HEK293 (cell line): ENCODE data around the gene DENND4B.

Experiments
- BCL11B ChIP-seq: fragments of 450-650 bp; formaldehyde crosslinking; IDR thresholded peaks from 2 replicates; pipeline ENCODE4 v1.5.1; 2016; ENCODE audit warnings: low read depth, missing biosample characterization, missing genetic modification characterization
- FEZF1 ChIP-seq: fragments of 450-650 bp; formaldehyde crosslinking; IDR thresholded peaks from 2 replicates; pipeline ENCODE4 v1.5.1; 2016; ENCODE audit warnings: missing biosample characterization, missing genetic modification characterization
- GLIS2 ChIP-seq: fragments of 450-650 bp; formaldehyde crosslinking; IDR thresholded peaks from 2 replicates; pipeline ENCODE4 v1.5.1; 2016; ENCODE audit warnings: missing biosample characterization, missing genetic modification characterization
- HOXA7 ChIP-seq: sonication (generic); formaldehyde crosslinking; IDR thresholded peaks from 2 replicates; pipeline ENCODE4 v1.8.1; 2022; ENCODE audit warnings: missing genetic modification reagents, borderline replicate concordance
- KLF16 ChIP-seq: fragments of 450-650 bp; formaldehyde crosslinking; IDR thresholded peaks from 2 replicates; pipeline ENCODE4 v1.5.1; 2017; ENCODE audit warnings: missing biosample characterization, missing genetic modification characterization
- MYNN ChIP-seq: fragments of 450-650 bp; formaldehyde crosslinking; IDR thresholded peaks from 2 replicates; pipeline ENCODE4 v1.5.1; 2016; ENCODE audit warnings: missing biosample characterization, missing genetic modification characterization, borderline replicate concordance
- OVOL3 ChIP-seq: fragments of 450-650 bp; formaldehyde crosslinking; IDR thresholded peaks from 2 replicates; pipeline ENCODE4 v1.5.1; 2016; ENCODE audit warnings: missing biosample characterization, missing genetic modification characterization
- SALL2 ChIP-seq: fragments of 450-650 bp; formaldehyde crosslinking; IDR thresholded peaks from 2 replicates; pipeline ENCODE4 v1.5.0; 2017; ENCODE audit warnings: missing biosample characterization, mild to moderate bottlenecking, missing genetic modification characterization, borderline replicate concordance
- YY1 ChIP-seq: fragments of 450-650 bp; formaldehyde crosslinking; IDR thresholded peaks from 2 replicates; pipeline ENCODE4 v1.5.1; 2018; ENCODE audit warnings: missing biosample characterization, missing genetic modification characterization
- ZBTB8A ChIP-seq: fragments of 450-650 bp; formaldehyde crosslinking; IDR thresholded peaks from 2 replicates; pipeline ENCODE4 v1.5.1; 2016; ENCODE audit warnings: missing biosample characterization, missing genetic modification characterization
- ZNF121 ChIP-seq: fragments of 450-650 bp; formaldehyde crosslinking; IDR thresholded peaks from 2 replicates; pipeline ENCODE4 v1.5.1; 2016; ENCODE audit warnings: missing biosample characterization, missing genetic modification characterization
- ZNF140 ChIP-seq: fragments of 450-650 bp; formaldehyde crosslinking; IDR thresholded peaks from 2 replicates; pipeline ENCODE4 v1.5.1; 2016; ENCODE audit warnings: missing biosample characterization, missing genetic modification characterization
- ZNF155 ChIP-seq: fragments of 450-650 bp; formaldehyde crosslinking; IDR thresholded peaks from 2 replicates; pipeline ENCODE4 v1.5.1; 2016; ENCODE audit warnings: missing biosample characterization, missing genetic modification characterization
- ZNF175 ChIP-seq: fragments of 450-650 bp; formaldehyde crosslinking; IDR thresholded peaks from 2 replicates; pipeline ENCODE4 v1.5.1; 2016; ENCODE audit warnings: missing biosample characterization, missing genetic modification characterization
- ZNF211 ChIP-seq: fragments of 450-650 bp; formaldehyde crosslinking; IDR thresholded peaks from 2 replicates; pipeline ENCODE4 v1.5.1; 2016; ENCODE audit warnings: low read depth, missing biosample characterization, missing genetic modification characterization
- ZNF248 ChIP-seq: fragments of 450-650 bp; formaldehyde crosslinking; IDR thresholded peaks from 2 replicates; pipeline ENCODE4 v1.5.1; 2017; ENCODE audit warnings: missing biosample characterization, missing genetic modification characterization
- ZNF266 ChIP-seq: fragments of 450-650 bp; formaldehyde crosslinking; IDR thresholded peaks from 2 replicates; pipeline ENCODE4 v1.5.1; 2016; ENCODE audit warnings: missing biosample characterization, missing genetic modification characterization, low read depth
- ZNF354C ChIP-seq: fragments of 450-650 bp; formaldehyde crosslinking; IDR thresholded peaks from 2 replicates; pipeline ENCODE4 v1.5.1; 2016; ENCODE audit warnings: missing biosample characterization, missing genetic modification characterization, low read depth, borderline replicate concordance
- ZNF433 ChIP-seq: fragments of 450-650 bp; formaldehyde crosslinking; IDR thresholded peaks from 2 replicates; pipeline ENCODE4 v1.5.1; 2016; ENCODE audit warnings: missing biosample characterization, missing genetic modification characterization, low read depth
- ZNF585B ChIP-seq: fragments of 450-650 bp; formaldehyde crosslinking; IDR thresholded peaks from 2 replicates; pipeline ENCODE4 v1.5.1; 2016; ENCODE audit warnings: missing biosample characterization, missing genetic modification characterization
- ZNF623 ChIP-seq: fragments of 450-650 bp; formaldehyde crosslinking; IDR thresholded peaks from 2 replicates; pipeline ENCODE4 v1.5.1; 2016; ENCODE audit warnings: missing biosample characterization, missing genetic modification characterization
- ZNF658 ChIP-seq: fragments of 450-650 bp; formaldehyde crosslinking; IDR thresholded peaks from 2 replicates; pipeline ENCODE4; 2016; ENCODE audit warnings: missing biosample characterization, missing genetic modification characterization
- ZNF660 ChIP-seq: fragments of 450-650 bp; IDR thresholded peaks from 2 replicates; pipeline ENCODE4 v1.5.1; 2018; ENCODE audit warnings: missing biosample characterization, mild to moderate bottlenecking, missing genetic modification characterization
- ZNF664 ChIP-seq: fragments of 450-650 bp; formaldehyde crosslinking; IDR thresholded peaks from 2 replicates; pipeline ENCODE4 v1.5.1; 2016; ENCODE audit warnings: missing biosample characterization, missing genetic modification characterization
- ZNF670 ChIP-seq: fragments of 450-650 bp; formaldehyde crosslinking; IDR thresholded peaks from 2 replicates; pipeline ENCODE4 v1.5.1; 2016; ENCODE audit warnings: missing biosample characterization, missing genetic modification characterization, low read depth
- ZNF707 ChIP-seq: fragments of 450-650 bp; formaldehyde crosslinking; IDR thresholded peaks from 2 replicates; pipeline ENCODE4 v1.5.1; 2016; ENCODE audit warnings: missing biosample characterization, missing genetic modification characterization
- ZNF776 ChIP-seq: fragments of 450-650 bp; formaldehyde crosslinking; IDR thresholded peaks from 2 replicates; pipeline ENCODE4 v1.5.0; 2017; ENCODE audit warnings: missing biosample characterization, missing genetic modification characterization, borderline replicate concordance
- ZSCAN30 ChIP-seq: fragments of 450-650 bp; IDR thresholded peaks from 2 replicates; pipeline ENCODE4 v1.5.1; 2018; ENCODE audit warnings: missing biosample characterization, mild to moderate bottlenecking, missing genetic modification characterization, moderate library complexity
- TF ChIP-seq, protein P1 (sequence below): IDR thresholded peaks from 2 replicates; pipeline ENCODE4 v1.6.1; 2011; ENCODE audit warnings: mild to moderate bottlenecking, low read depth, low read length, borderline replicate concordance
- TF ChIP-seq, protein P2 (sequence below): fragments of 450-650 bp; formaldehyde crosslinking; IDR thresholded peaks from 2 replicates; pipeline ENCODE4 v1.5.1; 2016; ENCODE audit warnings: missing biosample characterization, missing genetic modification characterization
- TF ChIP-seq, protein P3 (sequence below): fragments of 450-650 bp; formaldehyde crosslinking; IDR thresholded peaks from 2 replicates; pipeline ENCODE4 v1.5.1; 2017; ENCODE audit warnings: missing biosample characterization, missing genetic modification characterization
- TF ChIP-seq, protein P4 (sequence below): fragments of 450-650 bp; formaldehyde crosslinking; IDR thresholded peaks from 2 replicates; pipeline ENCODE4 v1.5.1; 2017; ENCODE audit warnings: missing biosample characterization, mild to moderate bottlenecking, missing genetic modification characterization, moderate library complexity
- TF ChIP-seq, protein P5 (sequence below): fragments of 450-650 bp; formaldehyde crosslinking; IDR thresholded peaks from 2 replicates; pipeline ENCODE4 v1.5.1; 2016; ENCODE audit warnings: missing biosample characterization, missing genetic modification characterization

The DENND4B gene

DNA sequence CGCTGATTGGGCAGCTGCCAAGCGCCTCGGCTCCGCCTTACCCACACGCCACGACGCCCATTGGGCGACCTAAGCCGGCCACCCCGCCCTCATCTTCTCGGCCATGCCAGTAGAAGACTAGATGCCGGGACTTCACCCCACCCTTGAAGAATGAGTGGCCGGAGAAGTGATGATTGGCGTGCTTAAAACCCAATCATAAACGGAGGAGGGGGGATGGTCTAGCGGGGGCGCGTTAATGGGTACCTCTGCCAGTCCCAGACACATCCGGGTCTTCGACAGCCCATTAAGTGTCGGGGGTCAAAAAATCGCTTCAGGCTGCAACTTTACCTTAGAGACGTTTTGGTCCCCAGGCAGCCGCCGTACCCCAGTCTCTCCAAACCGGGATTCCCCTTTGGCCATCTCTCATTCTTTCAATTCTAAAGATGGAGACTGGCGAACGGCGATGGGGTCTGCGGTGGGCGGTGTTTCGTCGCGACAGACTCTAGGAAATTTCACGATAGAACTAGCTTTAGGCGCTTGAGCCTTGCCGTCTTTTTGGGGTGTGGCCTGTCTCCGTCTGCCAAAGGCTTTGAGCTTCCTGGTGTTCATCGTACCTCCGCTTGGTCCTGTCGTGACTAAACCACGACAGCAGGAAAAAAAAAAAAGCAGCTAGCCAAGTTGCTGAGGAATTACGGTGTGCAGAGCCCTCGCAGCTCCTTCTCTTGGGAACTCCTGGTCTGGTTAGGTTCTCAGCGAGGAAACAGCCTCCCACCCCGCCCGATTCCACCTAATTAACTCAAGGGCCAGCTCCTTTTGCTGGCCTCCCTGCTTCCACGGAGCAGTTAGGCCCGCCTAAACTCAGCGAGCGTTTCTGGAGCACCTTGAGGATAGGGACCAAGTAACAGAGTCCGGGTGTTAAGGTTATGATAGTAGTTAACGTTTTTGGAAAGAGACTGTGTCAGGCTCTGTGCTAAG lies 23.3 kb downstream of the DENND4B start, which contains the start of gene GATAD2B (continued):
- TF ChIP-seq ZNF670 (tag by site-specific recombination) (no peak), ZNF248 (tag by site-specific recombination) (no peak), BCL11B (peak; percentile 53; the same call in 1 of the 2 replicates), HOXA7 (CRISPR knock-in tag) (no peak), ZNF155 (no peak), FEZF1 (tag by site-specific recombination) (0 out of 2 replicates have a peak, but pooled peaks have one; percentile 7), ZNF664 (tag by site-specific recombination) (no peak), ZNF623 (0 out of 2 replicates have a peak, but pooled peaks have one; percentile 32), ZNF658 (no peak), ZNF121 (tag by site-specific recombination) (no peak), ZNF707 (tag by site-specific recombination) (no peak), ZNF433 (tag by site-specific recombination) (no peak), ZNF266 (tag by site-specific recombination) (no peak), ZNF585B (no peak; the same call in 1 of the 2 replicates), ZNF175 (no peak), ZBTB8A (peak; percentile 43), ZSCAN30 (tag by site-specific recombination) (0 out of 2 replicates have a peak, but pooled peaks have one; percentile 30), ZNF211 (tag by site-specific recombination) (no peak), YY1 (tag by site-specific recombination) (peak; percentile 71), ZNF660 (tag by site-specific recombination) (peak; percentile 74), KLF16 (tag by site-specific recombination) (peak; percentile 76), MYNN (tag by site-specific recombination) (no peak), OVOL3 (tag by site-specific recombination) (no peak; the same call in 1 of the 2 replicates), ZNF140 (tag by site-specific recombination) (no peak), GLIS2 (peak; percentile 55), ZNF354C (no peak), ZNF776 (no peak), SALL2 (tag by site-specific recombination) (no peak)
- TF ChIP-seq, protein P1, sequence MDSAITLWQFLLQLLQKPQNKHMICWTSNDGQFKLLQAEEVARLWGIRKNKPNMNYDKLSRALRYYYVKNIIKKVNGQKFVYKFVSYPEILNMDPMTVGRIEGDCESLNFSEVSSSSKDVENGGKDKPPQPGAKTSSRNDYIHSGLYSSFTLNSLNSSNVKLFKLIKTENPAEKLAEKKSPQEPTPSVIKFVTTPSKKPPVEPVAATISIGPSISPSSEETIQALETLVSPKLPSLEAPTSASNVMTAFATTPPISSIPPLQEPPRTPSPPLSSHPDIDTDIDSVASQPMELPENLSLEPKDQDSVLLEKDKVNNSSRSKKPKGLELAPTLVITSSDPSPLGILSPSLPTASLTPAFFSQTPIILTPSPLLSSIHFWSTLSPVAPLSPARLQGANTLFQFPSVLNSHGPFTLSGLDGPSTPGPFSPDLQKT: no peak
- TF ChIP-seq, protein P2, sequence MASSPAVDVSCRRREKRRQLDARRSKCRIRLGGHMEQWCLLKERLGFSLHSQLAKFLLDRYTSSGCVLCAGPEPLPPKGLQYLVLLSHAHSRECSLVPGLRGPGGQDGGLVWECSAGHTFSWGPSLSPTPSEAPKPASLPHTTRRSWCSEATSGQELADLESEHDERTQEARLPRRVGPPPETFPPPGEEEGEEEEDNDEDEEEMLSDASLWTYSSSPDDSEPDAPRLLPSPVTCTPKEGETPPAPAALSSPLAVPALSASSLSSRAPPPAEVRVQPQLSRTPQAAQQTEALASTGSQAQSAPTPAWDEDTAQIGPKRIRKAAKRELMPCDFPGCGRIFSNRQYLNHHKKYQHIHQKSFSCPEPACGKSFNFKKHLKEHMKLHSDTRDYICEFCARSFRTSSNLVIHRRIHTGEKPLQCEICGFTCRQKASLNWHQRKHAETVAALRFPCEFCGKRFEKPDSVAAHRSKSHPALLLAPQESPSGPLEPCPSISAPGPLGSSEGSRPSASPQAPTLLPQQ (tag by site-specific recombination): peak; percentile 62
- TF ChIP-seq, protein P3, sequence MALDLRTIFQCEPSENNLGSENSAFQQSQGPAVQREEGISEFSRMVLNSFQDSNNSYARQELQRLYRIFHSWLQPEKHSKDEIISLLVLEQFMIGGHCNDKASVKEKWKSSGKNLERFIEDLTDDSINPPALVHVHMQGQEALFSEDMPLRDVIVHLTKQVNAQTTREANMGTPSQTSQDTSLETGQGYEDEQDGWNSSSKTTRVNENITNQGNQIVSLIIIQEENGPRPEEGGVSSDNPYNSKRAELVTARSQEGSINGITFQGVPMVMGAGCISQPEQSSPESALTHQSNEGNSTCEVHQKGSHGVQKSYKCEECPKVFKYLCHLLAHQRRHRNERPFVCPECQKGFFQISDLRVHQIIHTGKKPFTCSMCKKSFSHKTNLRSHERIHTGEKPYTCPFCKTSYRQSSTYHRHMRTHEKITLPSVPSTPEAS (tag by site-specific recombination): no peak; the same call in 1 of the 2 replicates
- TF ChIP-seq, protein P4, sequence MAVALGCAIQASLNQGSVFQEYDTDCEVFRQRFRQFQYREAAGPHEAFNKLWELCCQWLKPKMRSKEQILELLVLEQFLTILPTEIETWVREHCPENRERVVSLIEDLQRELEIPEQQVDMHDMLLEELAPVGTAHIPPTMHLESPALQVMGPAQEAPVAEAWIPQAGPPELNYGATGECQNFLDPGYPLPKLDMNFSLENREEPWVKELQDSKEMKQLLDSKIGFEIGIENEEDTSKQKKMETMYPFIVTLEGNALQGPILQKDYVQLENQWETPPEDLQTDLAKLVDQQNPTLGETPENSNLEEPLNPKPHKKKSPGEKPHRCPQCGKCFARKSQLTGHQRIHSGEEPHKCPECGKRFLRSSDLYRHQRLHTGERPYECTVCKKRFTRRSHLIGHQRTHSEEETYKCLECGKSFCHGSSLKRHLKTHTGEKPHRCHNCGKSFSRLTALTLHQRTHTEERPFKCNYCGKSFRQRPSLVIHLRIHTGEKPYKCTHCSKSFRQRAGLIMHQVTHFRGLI (tag by site-specific recombination): 0 out of 2 replicates have a peak, but pooled peaks have one; percentile 33
- TF ChIP-seq, protein P5, sequence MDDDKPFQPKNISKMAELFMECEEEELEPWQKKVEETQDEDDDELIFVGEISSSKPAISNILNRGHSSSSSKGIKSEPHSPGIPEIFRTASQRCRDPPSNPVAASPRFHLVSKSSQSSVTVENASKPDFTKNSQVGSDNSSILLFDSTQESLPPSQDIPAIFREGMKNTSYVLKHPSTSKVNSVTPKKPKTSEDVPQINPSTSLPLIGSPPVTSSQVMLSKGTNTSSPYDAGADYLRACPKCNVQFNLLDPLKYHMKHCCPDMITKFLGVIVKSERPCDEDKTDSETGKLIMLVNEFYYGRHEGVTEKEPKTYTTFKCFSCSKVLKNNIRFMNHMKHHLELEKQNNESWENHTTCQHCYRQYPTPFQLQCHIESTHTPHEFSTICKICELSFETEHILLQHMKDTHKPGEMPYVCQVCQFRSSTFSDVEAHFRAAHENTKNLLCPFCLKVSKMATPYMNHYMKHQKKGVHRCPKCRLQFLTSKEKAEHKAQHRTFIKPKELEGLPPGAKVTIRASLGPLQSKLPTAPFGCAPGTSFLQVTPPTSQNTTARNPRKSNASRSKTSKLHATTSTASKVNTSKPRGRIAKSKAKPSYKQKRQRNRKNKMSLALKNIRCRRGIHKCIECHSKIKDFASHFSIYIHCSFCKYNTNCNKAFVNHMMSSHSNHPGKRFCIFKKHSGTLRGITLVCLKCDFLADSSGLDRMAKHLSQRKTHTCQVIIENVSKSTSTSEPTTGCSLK (tag by site-specific recombination): no peak
